ENCODE measurements around the gene AGAP9.
"Not testable (repeated sequence)": the region's sequence is repeated elsewhere in the genome, so short reads cannot be mapped to it uniquely, and the experiment has no call there.

The AGAP9 gene

DNA sequence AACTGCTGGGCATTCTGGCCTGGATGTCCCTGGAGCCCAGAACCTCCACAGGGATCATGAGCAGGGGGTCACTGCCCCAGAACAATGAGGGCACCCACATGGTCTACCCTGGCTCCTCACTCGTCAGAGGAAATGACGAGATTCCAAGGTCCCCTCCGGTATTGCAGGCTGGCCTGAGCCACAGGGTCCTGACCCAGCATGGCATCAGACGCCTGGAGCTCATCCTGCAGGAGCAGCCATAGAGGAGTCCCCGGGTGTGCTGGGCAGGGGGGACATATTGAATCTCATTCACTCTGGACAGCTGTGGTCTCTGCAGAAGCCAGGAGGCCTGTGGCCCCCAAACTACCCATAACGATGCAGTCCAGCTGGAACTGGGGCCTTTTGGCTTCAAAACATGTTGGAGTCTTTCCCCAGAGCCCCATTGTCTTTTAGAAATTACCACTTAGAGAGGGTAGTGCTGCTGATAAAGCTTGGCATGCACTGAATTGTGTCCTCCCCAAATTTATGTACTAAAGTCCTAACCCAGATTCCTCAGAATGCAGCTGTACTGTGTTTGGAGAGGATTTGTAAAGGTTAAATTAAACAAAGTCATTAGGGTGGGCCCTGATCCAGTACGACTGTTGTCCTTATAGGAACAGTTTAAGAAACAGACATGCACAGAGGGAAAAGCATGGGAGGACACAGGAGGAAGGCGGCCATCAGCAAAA is 67.2 kb downstream of the AGAP9 start:
- no peak for DNase-seq

DNA sequence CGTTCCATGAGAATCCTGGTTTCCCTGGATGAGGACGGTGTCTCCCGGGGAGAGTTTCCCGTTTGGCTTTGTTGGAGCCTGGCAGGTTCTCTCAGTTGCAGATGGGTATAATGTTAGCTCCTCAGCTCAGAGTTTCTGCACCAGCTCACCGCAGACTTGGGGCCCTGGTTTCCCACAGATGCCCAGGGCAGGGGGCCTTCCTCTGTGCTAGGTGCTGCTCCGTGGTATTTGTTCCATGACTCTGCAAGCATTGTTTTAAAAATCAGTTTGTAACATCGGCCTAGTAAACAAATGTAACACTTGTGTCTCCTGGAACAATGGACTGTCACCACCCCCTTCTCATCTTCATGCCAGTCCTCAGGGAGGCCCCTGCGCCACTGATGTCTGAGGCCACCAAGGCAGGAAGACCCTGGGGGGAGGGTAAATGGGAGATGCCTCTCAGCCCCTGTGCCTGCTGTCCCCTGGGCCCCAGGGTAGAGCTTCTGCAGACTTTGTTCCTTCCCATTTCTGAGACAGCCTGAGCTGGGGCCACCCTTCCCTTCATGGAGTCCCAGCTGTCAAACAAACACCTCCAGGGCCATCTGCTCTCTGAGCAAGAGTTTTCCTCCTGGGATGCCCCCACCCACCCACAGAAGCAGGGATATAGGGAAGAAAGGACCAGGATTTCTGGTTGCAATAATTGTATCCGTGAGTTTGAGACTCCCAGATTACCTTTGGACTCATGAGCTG is 67.9 kb downstream of the AGAP9 start:
- DNase-seq: not testable (repeated sequence)

DNA sequence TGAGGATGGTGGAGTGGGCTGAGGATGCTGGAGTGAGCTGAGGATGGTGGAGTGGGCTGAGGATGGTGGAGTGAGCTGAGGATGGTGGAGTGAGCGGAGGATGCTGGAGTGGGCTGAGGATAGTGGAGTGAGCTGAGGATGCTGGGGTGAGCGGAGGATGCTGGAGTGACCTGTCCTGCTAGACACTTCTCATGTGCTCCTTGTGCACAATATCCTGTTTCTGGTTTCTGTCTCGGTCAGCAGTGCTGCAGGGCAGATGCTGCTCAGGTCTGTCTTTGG is 68.7 kb downstream of the AGAP9 start:
- no peak for DNase-seq

DNA sequence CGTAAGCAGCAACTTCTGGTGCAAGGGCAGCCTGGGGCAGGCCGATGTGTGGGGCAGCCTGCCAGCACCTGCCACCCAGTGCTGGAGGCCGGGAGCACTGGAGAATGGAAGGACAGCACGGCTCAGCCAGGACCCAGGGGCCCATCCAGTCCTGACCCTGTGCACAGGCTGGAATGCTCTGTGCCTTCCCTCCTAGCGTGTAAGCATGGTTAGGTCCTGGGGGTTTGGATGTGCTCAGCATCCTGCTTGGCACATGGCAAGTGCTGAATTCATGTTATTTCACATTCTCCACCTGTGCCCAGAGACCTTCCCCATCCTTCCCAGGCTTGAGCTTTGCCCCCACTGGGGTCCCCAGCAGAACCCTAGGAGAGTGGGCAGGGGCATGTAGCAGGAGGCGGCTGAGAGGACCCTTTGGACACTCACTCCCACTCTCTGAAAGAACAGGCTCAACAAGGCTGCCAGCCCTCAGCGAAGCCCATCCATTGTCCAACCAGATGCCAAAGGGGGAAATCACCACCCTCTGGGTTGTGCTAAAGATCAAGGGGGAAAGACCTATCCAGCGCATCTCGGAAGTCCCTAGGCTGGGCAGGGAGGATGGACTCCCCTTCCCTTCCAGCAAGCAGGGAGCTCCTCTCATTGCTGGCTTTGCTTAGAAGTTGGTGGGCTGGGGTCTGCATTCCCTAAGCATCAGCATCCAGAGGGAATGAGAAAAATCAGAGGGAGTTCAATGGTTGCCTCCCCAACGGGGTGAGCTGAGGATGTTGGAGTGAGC is 69.2 kb downstream of the AGAP9 start:
- DNase-seq: no peak

DNA sequence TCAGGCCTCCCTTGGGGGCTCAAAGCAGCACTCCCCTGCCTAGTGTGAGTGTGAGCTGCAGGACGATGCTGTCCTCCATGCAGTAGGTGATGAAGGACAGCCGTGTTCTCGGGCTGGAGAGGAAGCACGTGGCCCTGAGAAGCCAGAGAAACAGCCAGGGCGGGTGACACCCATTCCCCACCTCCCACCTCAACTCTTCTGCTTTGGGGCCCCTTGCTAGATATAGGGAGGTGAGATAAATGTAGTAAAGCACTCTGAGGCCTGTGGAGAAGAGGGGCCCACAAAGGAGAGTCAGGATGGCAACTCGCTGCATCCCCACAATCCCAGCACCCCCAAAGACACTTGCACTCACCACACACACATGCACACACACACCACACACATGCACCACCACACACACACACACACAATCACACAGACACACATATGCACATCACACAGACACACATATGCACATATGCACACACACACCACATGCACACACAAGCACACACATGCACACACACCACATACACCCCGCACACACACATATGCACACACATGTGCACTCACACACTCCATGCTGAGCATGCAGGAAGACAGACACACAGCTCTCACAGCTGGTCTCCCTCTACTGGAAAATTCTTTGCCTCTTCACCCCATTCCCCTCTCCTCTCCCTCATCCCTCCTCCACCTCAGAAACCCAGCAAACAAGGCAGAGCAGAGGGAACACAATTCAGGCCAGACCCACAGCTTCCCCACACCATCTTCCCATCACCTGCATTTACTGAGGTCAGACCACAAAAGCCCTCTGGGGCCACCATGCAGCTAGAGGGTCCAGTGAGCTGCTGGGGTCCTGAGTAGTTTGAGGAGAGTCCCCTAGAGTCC is 70.1 kb downstream of the AGAP9 start:
- DNase-seq: no peak

DNA sequence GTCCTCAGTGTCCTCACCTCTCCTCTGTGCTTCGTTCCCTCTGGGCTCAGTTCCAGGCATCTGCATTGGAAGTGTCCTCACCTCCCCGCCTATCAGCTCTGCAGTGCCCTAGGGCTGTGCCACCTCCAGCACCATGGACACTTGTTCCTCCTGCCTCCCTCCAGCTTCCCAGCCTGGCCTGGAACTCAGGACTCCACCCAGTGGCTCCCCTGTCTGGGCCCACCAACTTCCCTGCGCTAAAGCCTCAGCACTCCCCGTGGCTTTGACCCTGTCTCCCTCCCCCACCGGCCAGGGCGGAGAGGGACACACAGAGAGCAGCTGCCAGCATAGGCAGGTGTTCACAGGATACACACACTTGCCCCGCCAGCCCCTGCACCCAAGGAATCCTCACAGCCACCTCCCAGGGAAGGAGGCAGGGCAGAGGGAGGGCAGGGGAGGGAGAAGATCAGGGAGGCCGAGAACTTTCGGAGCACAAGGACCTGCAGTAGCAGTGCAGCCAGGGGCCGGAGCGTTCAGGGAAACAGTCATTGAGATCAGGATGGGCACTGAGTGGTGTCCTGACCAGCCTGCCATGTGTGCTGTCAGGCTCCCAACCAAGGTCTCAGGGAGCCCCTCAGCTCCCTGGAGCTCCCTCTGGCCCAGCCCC is 70.8 kb downstream of the AGAP9 start:
- no peak for DNase-seq

DNA sequence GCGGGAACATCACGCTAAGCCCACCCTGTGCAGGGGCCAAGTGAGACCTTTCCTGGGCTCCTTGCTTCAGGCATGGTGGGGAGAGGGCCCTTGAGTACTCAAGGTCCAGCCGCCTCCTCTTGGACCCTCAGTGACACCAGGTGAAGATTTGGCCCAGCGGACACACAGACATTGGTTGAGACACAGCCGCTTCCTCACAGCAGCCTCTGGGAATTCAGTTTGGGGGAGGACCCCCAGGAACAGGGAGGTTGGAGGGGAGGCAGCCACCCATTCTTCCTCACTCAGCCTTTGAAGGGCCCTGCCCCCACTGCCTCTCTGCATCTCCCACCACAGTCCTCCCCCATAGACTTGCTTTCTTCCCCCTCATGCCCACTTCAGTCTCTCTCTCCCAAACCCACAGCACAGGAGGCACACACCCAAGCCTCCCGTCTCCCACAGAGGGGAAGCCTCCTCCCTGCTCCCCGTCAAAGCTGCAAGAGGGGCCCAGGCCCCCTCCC is 71.4 kb downstream of the AGAP9 start:
- no peak for DNase-seq
